NT2/D1 (cell line): ENCODE measurements around the gene FLAD1.

ENCODE experiments used
- DNase-seq: peaks from one replicate; pipeline ENCODE4 v3.0.0-alpha.2; 2011; ENCODE audit warnings: low read depth, low spot score
- H3K27me3 ChIP-seq: 2 replicates; pipeline ENCODE4 v1.6.0; 2011; ENCODE audit warnings: mild to moderate bottlenecking; ENCODE audit not compliant: insufficient read length, insufficient read depth
- H3K36me3 ChIP-seq: 2 replicates; pipeline ENCODE4 v1.6.1; 2011; ENCODE audit warnings: mild to moderate bottlenecking, low read length, mixed read lengths; ENCODE audit not compliant: insufficient read depth, insufficient read length
- H3K4me1 ChIP-seq: 2 replicates; pipeline ENCODE4 v1.5.1; 2011; ENCODE audit not compliant: insufficient read depth, insufficient read length
- H3K4me3 ChIP-seq: 2 replicates; pipeline ENCODE4 v1.5.1; 2011; ENCODE audit warnings: low read depth; ENCODE audit not compliant: insufficient read length
- H3K9ac ChIP-seq: 2 replicates; pipeline ENCODE4 v1.6.0; 2011; ENCODE audit warnings: low read depth; ENCODE audit not compliant: insufficient read length
- H3K9me3 ChIP-seq: 2 replicates; pipeline ENCODE4 v1.5.1; 2011; ENCODE audit warnings: mild to moderate bottlenecking, low read length; ENCODE audit not compliant: insufficient read depth
- SUZ12 ChIP-seq: IDR thresholded peaks from 2 replicates; pipeline ENCODE4 v1.6.1; 2011; ENCODE audit not compliant: insufficient read length, insufficient read depth; ENCODE audit errors: extremely low read depth
- YY1 ChIP-seq: IDR thresholded peaks from 2 replicates; pipeline ENCODE4 v1.6.1; 2011; ENCODE audit not compliant: insufficient read length, insufficient read depth
- ZNF274 ChIP-seq: IDR thresholded peaks from 2 replicates; pipeline ENCODE4 v1.6.1; 2011; ENCODE audit warnings: mild to moderate bottlenecking, low read depth, low read length

FLAD1 gene

DNA sequence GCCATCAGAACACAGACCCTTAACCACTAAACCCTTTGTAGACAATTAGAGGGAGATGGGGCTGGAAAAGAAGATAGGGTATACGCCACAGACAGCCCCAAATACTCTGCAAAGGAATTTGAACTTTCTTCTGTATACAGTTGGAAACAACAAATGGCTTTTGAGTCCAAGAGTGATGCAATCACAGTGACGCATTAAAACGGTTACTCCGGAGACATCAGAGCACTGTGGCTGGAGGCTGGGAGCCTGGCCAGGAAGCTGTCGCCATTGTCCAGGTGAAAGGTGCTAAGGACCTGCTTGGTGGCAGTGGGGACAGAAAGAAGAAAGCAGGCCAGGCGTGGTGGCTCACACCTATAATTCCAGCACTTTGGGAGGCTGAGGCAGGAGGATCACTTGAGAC lies 4.2 kb downstream of the FLAD1 start:
- Histone ChIP-seq H3K36me3 (peaks cover 65% of the 10 kb centered on the region), H3K9ac (no peak overlapping the region), H3K4me3 (no peak overlapping the region), H3K9me3 (no peaks in the 10 kb centered on the region), H3K27me3 (no peaks in the 10 kb centered on the region), H3K4me1 (peaks cover 9% of the 10 kb centered on the region)
- TF ChIP-seq YY1 (no peak), ZNF274 (no peak), SUZ12 (no peak)
- DNase-seq, result no peak

DNA sequence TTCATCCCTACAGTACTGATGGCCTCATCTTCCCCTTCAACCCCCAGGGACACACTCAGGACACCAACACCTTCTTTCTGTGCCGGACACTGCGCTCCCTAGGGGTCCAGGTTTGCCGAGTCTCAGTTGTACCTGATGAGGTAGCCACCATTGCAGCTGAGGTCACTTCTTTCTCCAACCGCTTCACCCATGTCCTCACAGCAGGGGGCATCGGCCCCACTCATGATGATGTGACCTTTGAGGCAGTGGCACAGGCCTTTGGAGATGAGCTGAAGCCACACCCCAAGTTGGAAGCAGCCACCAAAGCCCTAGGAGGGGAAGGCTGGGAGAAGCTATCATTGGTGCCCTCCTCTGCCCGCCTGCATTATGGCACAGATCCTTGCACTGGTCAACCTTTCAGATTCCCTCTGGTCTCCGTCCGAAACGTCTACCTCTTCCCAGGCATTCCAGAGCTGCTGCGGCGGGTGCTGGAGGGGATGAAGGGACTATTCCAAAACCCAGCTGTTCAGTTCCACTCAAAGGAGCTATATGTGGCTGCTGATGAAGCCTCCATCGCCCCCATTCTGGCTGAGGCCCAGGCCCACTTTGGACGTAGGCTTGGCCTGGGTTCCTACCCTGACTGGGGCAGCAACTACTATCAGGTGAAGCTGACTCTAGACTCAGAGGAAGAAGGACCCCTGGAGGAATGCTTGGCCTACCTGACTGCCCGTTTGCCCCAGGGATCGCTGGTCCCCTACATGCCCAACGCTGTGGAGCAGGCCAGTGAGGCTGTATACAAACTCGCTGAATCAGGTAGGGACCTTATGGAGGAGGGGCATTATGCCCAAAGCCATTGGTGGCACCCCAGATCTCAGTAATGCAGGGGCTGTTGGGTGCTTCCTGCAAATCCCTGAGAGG lies 5.2 kb downstream of the FLAD1 start:
- Histone ChIP-seq H3K4me1 (peaks cover 13% of the 10 kb centered on the region), H3K9ac (no peak overlapping the region), H3K9me3 (no peaks in the 10 kb centered on the region), H3K27me3 (no peaks in the 10 kb centered on the region), H3K36me3 (peaks cover 74% of the 10 kb centered on the region), H3K4me3 (no peak overlapping the region)
- TF ChIP-seq YY1, result no peak
- no peak for TF ChIP-seq SUZ12
- TF ChIP-seq ZNF274, result no peak
- no peak for DNase-seq

DNA sequence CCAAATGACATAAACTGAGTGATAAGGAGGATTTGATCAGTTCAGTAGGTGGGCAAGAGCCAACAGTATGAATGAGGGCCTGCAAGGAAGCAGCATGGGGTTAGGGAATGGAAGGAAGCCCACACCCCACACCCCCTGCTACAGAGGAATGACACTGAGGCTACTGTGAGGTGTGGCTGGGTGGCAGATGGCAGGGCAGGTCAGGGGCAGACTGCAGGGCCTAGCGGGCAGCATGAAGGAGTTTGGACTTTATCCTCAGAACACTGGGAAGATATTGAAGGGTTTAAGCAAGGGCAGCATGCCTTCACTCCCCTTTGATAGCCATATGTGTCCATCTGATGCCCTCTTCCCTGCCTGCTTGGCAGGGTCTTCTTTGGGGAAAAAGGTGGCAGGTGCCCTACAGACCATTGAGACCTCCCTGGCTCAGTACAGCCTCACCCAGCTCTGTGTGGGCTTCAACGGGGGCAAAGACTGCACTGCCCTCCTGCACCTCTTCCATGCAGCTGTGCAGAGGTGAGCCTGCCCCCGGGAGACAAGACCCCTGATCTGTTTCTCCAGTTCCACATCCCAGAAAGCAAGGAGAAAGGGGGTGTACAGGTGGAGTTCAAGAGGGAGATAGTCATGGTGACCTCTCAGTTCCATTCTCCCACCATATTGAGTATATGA lies 6.2 kb downstream of the FLAD1 start:
- no peak for TF ChIP-seq SUZ12
- Histone ChIP-seq H3K27me3 (no peaks in the 10 kb centered on the region), H3K4me3 (no peak overlapping the region), H3K36me3 (peaks cover 84% of the 10 kb centered on the region), H3K9me3 (no peaks in the 10 kb centered on the region), H3K9ac (no peak overlapping the region), H3K4me1 (peaks cover 19% of the 10 kb centered on the region)
- DNase-seq, result no peak

DNA sequence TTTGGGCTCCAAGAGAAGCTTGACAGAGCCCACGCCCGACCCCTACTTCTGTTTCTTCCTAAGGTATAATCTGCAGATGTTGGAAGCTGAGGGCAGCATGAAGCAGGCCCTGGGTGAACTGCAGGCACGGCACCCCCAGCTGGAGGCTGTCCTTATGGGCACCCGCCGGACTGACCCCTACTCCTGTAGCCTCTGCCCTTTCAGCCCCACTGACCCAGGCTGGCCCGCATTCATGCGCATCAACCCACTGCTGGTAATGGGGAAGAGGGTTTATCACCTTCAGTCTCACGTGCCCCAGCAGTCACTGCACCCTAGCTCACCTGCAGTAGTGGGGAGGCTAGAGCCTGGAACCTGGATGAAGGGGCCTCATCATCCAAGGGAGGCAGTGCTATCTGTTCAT lies 7.1 kb downstream of the FLAD1 start:
- H3K4me1 ChIP-seq, result peaks cover 23% of the 10 kb centered on the region
- H3K9me3 ChIP-seq, result no peaks in the 10 kb centered on the region
- TF ChIP-seq YY1 (no peak), SUZ12 (no peak), ZNF274 (no peak)
- DNase-seq, result no peak
- H3K36me3 ChIP-seq, result peaks cover 77% of the 10 kb centered on the region
- H3K4me3 ChIP-seq, result no peak overlapping the region
- no peak overlapping the region for H3K9ac ChIP-seq
- H3K27me3 ChIP-seq, result no peaks in the 10 kb centered on the region

GRCh38 chr1:154992721-154993571 lies 9.8 kb downstream of the FLAD1 start:
- TF ChIP-seq YY1, result no peak
- TF ChIP-seq ZNF274, result no peak
- peaks cover 26% of the 10 kb centered on the region for H3K4me1 ChIP-seq
- no peak overlapping the region for H3K9ac ChIP-seq
- no peaks in the 10 kb centered on the region for H3K27me3 ChIP-seq
- H3K4me3 ChIP-seq, result no peak overlapping the region
- no peaks in the 10 kb centered on the region for H3K9me3 ChIP-seq
- DNase-seq, result no peak
- peaks cover 56% of the 10 kb centered on the region for H3K36me3 ChIP-seq

DNA sequence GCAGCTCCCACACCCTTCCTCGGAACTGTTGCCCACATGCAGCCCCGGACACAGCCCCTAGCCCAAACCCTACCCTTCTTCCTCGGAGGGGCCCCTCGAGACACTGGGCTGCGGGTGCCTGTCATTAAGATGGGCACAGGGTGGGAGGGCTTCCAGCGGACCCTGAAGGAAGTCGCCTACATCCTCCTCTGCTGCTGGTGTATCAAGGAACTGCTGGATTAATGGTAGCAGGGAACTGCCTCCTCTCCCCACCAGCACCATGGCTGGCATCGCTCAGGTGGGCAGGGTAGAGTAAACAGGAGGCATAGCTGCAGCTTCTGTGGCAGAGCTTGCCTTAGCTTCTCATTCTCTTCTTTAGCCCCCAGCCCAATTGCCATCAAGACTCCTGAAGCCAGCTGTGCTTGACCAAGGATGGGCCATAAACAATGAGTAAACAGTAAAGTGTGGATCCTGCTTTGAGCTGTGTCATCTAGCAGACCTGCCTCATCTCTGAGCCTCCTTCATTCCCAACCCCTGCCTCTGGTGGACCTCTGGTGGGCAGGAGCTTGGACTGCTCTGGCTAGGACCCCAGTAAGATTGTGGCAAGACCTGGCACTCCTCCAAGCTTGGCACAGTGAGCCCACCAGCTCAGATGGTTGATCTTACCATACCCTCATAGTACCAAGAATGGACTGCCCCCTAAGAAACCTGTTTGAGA lies 10.6 kb downstream of the FLAD1 start, which contains the start of gene LENEP:
Gene LENEP (plus strand): TSS at position 15 of the 697 bp plus-strand sequence. CDS start 22 bp downstream, at position 37.
- DNase-seq, result no peak
- H3K4me3 ChIP-seq, result no peak within 1 kb of the TSS
- TF ChIP-seq ZNF274, result no peak
- no peak for TF ChIP-seq SUZ12
- TF ChIP-seq YY1, result no peak
- H3K36me3 ChIP-seq, result peaks cover 48% of the 10 kb centered on the region
- H3K27me3 ChIP-seq, result no peaks in the 10 kb centered on the region
- H3K9ac ChIP-seq, result peak within 1 kb of the TSS; percentile 17
- H3K9me3 ChIP-seq, result no peaks in the 10 kb centered on the region
- peaks cover 19% of the 10 kb centered on the region for H3K4me1 ChIP-seq

- H3K9ac ChIP-seq, result no peak overlapping the region
- no peaks in the 10 kb centered on the region for H3K9me3 ChIP-seq
- H3K36me3 ChIP-seq, result peaks cover 43% of the 10 kb centered on the region
- DNase-seq, result no peak
- no peaks in the 10 kb centered on the region for H3K27me3 ChIP-seq
- peaks cover 19% of the 10 kb centered on the region for H3K4me1 ChIP-seq
- TF ChIP-seq SUZ12 (no peak), ZNF274 (no peak), YY1 (no peak)
- H3K4me3 ChIP-seq, result no peak overlapping the region
Measured at GRCh38 chr1:154994269-154994587, 11.1 kb downstream of the FLAD1 start.
